ENCODE results near the gene FSTL4. TPM values are rescaled to one million over a fixed set of nuclear protein-coding genes. Genes with fewer than 3 reads are reported as not detected.

FSTL4 gene
- total RNA-seq, 2 donors from 2014 or later = 0.32 to 0.89 TPM

- Histone ChIP-seq H3K9me3 (no peaks in the 10 kb centered on the region), H3K4me3 (no peak overlapping the region), H3K27me3 (no peaks in the 10 kb centered on the region), H3K4me1 (no peaks in the 10 kb centered on the region), H3K27ac (no peak overlapping the region), H3K9ac (ENCODE audit: low read depth in 2 of 2, low read length in 2 of 2) (no peak overlapping the region), H3K36me3 (no peaks in the 10 kb centered on the region)
- TF ChIP-seq, protein P1, sequence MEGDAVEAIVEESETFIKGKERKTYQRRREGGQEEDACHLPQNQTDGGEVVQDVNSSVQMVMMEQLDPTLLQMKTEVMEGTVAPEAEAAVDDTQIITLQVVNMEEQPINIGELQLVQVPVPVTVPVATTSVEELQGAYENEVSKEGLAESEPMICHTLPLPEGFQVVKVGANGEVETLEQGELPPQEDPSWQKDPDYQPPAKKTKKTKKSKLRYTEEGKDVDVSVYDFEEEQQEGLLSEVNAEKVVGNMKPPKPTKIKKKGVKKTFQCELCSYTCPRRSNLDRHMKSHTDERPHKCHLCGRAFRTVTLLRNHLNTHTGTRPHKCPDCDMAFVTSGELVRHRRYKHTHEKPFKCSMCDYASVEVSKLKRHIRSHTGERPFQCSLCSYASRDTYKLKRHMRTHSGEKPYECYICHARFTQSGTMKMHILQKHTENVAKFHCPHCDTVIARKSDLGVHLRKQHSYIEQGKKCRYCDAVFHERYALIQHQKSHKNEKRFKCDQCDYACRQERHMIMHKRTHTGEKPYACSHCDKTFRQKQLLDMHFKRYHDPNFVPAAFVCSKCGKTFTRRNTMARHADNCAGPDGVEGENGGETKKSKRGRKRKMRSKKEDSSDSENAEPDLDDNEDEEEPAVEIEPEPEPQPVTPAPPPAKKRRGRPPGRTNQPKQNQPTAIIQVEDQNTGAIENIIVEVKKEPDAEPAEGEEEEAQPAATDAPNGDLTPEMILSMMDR (IDR thresholded peaks at IDR 0.05) = no peak
- intact Hi-C loops (cut with DNase I) = no loop called here
- DNase-seq = no peak
Measured at GRCh38 chr5:133357758-133358157, 254.6 kb downstream of the FSTL4 start.

- Histone ChIP-seq H3K9ac (ENCODE audit: low read depth in 2 of 2, low read length in 2 of 2) (no peak overlapping the region), H3K27me3 (no peaks in the 10 kb centered on the region), H3K4me1 (no peaks in the 10 kb centered on the region), H3K36me3 (no peaks in the 10 kb centered on the region), H3K27ac (no peak overlapping the region), H3K9me3 (no peaks in the 10 kb centered on the region), H3K4me3 (no peak overlapping the region)
- DNase-seq = no peak
- intact Hi-C loops (cut with DNase I) = no loop called here
- TF ChIP-seq, protein P1 (IDR thresholded peaks at IDR 0.05) = no peak
Measured at GRCh38 chr5:133356984-133357421, 255.3 kb downstream of the FSTL4 start.

DNA sequence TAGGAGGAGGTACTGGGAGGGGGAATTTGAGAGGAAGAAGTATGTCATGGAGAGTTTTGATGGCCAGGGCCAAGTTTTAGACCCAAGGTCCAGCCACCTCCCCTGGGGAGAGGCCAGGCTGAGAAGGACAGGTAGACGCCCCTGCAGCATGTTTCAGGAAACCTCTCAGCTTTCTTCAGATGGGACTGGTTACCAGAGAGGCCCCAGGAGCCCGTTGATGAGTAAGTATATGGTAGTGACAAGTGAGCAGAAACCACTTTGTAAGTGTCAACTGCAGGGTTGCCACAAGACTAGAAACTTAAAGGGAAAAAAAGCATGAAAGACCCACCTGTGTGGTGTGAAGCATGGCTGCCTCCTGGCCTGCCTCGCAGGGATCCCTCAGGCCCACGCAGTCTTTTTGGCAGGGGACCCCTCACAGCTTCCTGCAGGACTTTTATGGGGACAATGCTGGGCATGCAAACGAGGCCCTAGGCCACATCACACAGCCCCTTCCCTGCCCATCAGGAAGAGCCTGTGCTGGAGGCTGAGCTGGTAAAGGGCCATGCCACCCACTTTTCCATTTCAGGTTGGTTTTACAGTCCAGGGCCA, 255.9 kb downstream of the FSTL4 start:
- no peak overlapping the region for H3K9ac ChIP-seq (ENCODE audit: low read depth in 2 of 2, low read length in 2 of 2)
- no peaks in the 10 kb centered on the region for H3K27me3 ChIP-seq
- no peak overlapping the region for H3K27ac ChIP-seq
- no peak overlapping the region for H3K4me3 ChIP-seq
- no peak for DNase-seq
- no peaks in the 10 kb centered on the region for H3K4me1 ChIP-seq
- TF ChIP-seq, protein P1 (IDR thresholded peaks at IDR 0.05) = no peak
- no peaks in the 10 kb centered on the region for H3K36me3 ChIP-seq
- H3K9me3 ChIP-seq = no peaks in the 10 kb centered on the region
- intact Hi-C loops (cut with DNase I) = no loop called here

DNA sequence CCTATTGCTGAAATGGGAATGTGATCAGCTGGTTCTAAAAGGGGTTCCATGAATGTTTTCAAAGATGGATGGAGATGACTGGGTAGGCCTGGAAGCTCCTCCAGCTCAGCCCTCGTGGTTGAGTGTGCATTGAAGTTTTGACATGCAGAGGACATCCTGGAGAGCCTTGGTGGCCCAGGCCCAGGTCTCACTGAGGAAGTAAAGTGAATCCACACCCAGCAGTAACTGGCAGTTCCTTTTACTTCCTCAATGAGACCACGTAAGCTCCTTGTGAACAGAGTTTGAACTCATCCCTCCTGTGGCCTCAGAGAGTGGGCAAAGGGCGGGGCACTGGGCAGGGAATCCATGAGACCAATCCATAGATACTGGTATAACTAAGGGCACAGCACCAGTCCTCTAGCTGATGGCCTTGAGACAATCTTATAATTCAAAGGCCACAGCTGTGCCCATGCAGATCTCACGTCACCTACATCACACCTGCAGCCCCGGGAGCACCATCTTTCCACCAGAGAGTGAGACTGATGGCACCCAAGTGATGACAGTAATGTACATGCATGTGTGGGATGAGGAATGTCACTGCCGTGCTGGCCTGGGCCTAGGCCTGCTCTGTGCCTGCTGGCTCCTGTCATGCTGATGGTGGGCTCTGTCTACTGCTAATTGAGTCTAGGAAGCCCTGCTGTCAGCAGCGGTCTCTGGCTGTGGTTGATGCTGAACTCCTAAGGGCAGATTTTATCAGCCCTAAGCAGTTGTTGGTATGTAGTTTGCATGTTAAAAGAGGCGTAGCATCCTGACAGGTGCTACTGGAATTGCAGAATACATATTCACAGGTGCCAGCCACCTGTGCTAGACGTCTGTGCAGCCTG, 257.8 kb downstream of the FSTL4 start:
- Histone ChIP-seq H3K9me3 (no peaks in the 10 kb centered on the region), H3K9ac (ENCODE audit: low read depth in 2 of 2, low read length in 2 of 2) (no peak overlapping the region), H3K27me3 (no peaks in the 10 kb centered on the region), H3K4me3 (no peak overlapping the region), H3K27ac (no peak overlapping the region), H3K36me3 (no peaks in the 10 kb centered on the region), H3K4me1 (no peaks in the 10 kb centered on the region)
- no peak for DNase-seq
- intact Hi-C loops (cut with DNase I) = no loop called here
- TF ChIP-seq, protein P1 (IDR thresholded peaks at IDR 0.05) = no peak

GRCh38 chr5:133353741-133354140, 258.6 kb downstream of the FSTL4 start:
- Histone ChIP-seq H3K4me3 (no peak overlapping the region), H3K36me3 (no peaks in the 10 kb centered on the region), H3K9me3 (no peaks in the 10 kb centered on the region), H3K27me3 (no peaks in the 10 kb centered on the region), H3K9ac (ENCODE audit: low read depth in 2 of 2, low read length in 2 of 2) (no peak overlapping the region), H3K4me1 (no peaks in the 10 kb centered on the region), H3K27ac (no peak overlapping the region)
- intact Hi-C loops (cut with DNase I) = no loop called here
- DNase-seq = no peak
- TF ChIP-seq, protein P1 (IDR thresholded peaks at IDR 0.05) = no peak

Data from colonic mucosa (tissue), 4 donors.